NCI-H1105 treated with DMSO at 0.1 percent for 48 hours (cell line): ENCODE results near the gene NKIRAS2.

Experiments
- DNase-seq: peaks from one replicate; lab custom pipeline; 2025; lab: John Stamatoyannopoulos, UW

Gene NKIRAS2

GRCh38 chr17:42019509-42020404 is at the start of gene NKIRAS2:
Gene NKIRAS2, plus strand, starts transcription at chr17:42020090. Its CDS starts 1,488 bp downstream, at chr17:42021578.
- DNase-seq, result peak; percentile 75

GRCh38 chr17:41970901-41971331 is 49.0 kb upstream of the NKIRAS2 start:
- DNase-seq, result no peak

- no peak for DNase-seq
Measured at GRCh38 chr17:41971721-41972523, 48.0 kb upstream of the NKIRAS2 start.

- peak; percentile 1 for DNase-seq
Measured at GRCh38 chr17:41972571-41973407, 47.1 kb upstream of the NKIRAS2 start.

GRCh38 chr17:41973408-41973811 is 46.5 kb upstream of the NKIRAS2 start:
- no peak for DNase-seq

- no peak for DNase-seq
Measured at GRCh38 chr17:41974031-41974430, 45.9 kb upstream of the NKIRAS2 start.

GRCh38 chr17:41974658-41975057 is 45.2 kb upstream of the NKIRAS2 start:
- DNase-seq, result no peak

- no peak for DNase-seq
Measured at GRCh38 chr17:41975099-41976083, 44.5 kb upstream of the NKIRAS2 start.

- DNase-seq, result no peak
Measured at GRCh38 chr17:41976142-41976768, 43.6 kb upstream of the NKIRAS2 start.

- DNase-seq, result no peak
Measured at GRCh38 chr17:41977991-41978390, 41.9 kb upstream of the NKIRAS2 start.

- no peak for DNase-seq
Measured at GRCh38 chr17:41982026-41982760, 37.7 kb upstream of the NKIRAS2 start.

- DNase-seq, result no peak
Measured at GRCh38 chr17:41984454-41984853, 35.4 kb upstream of the NKIRAS2 start.

GRCh38 chr17:41985919-41986318 is 34.0 kb upstream of the NKIRAS2 start:
- no peak for DNase-seq

GRCh38 chr17:41986634-41987033 is 33.3 kb upstream of the NKIRAS2 start:
- DNase-seq, result no peak

GRCh38 chr17:41987642-41988041 is 32.2 kb upstream of the NKIRAS2 start:
- DNase-seq, result no peak

GRCh38 chr17:41988418-41988817 is 31.5 kb upstream of the NKIRAS2 start:
- DNase-seq, result no peak

GRCh38 chr17:41989702-41990419 is 30.0 kb upstream of the NKIRAS2 start:
- DNase-seq, result no peak

- no peak for DNase-seq
Measured at GRCh38 chr17:41992576-41992975, 27.3 kb upstream of the NKIRAS2 start.

- no peak for DNase-seq
Measured at GRCh38 chr17:41996855-41997164, 23.1 kb upstream of the NKIRAS2 start.
